A673 (cell line): ENCODE data around the gene TGIF1. TPM values are rescaled to one million over a fixed set of nuclear protein-coding genes. Genes with fewer than 3 reads are reported as not detected.

Source experiments
- BruUV-seq: library from RNA; stranded (reverse); fragments of 400-500 nt; replicated peaks from 2 replicates; lab custom pipeline; 2021; lab: Mats Ljungman, UMichigan
- CTCF ChIA-PET: fragments of 300-600 bp; sonication (Branson Sonifier 250); formaldehyde crosslinking; loops from one replicate; lab custom pipeline; 2022; ENCODE audit warnings: antibody characterized with exemption; lab: Charles Lee
- POLR2A ChIA-PET: fragments of 300-600 bp; sonication (Branson Sonifier 250); formaldehyde crosslinking; loops from one replicate; lab custom pipeline; 2022; ENCODE audit warnings: antibody characterized with exemption; ENCODE audit not compliant: low non-redundant PET; lab: Charles Lee
- DNase-seq: peaks from one replicate; pipeline ENCODE4 v3.0.0-alpha.2; 2015; ENCODE audit warnings: low spot score
- H3K27ac ChIP-seq: fragments of 200-600 bp; sonication (generic); 2 replicates; pipeline ENCODE4 v1.5.1; 2016; ENCODE audit warnings: mixed run types, low read depth, mild to moderate bottlenecking, mixed read lengths, antibody characterized with exemption, low read length; ENCODE audit not compliant: poor library complexity, severe bottlenecking
- H3K27me3 ChIP-seq: fragments of 200-600 bp; sonication (generic); replicated peaks from 2 replicates; pipeline ENCODE4 v1.6.1; 2017; ENCODE audit warnings: mixed run types, low read depth, mild to moderate bottlenecking, mixed read lengths, antibody characterized with exemption, low read length; ENCODE audit not compliant: insufficient read depth, poor library complexity
- H3K36me3 ChIP-seq: fragments of 200-600 bp; sonication (generic); 2 replicates; pipeline ENCODE4 v1.6.1; 2016; ENCODE audit warnings: mixed run types, mild to moderate bottlenecking, mixed read lengths, antibody characterized with exemption, low read length; ENCODE audit not compliant: insufficient read depth, poor library complexity, severe bottlenecking
- H3K4me1 ChIP-seq: fragments of 200-600 bp; sonication (generic); 2 replicates; pipeline ENCODE4 v1.6.1; 2017; ENCODE audit warnings: mixed run types, mild to moderate bottlenecking, mixed read lengths, antibody characterized with exemption, low read length; ENCODE audit not compliant: insufficient read depth, poor library complexity, severe bottlenecking
- H3K4me3 ChIP-seq: fragments of 200-600 bp; sonication (generic); 2 replicates; pipeline ENCODE4 v1.5.1; 2016; ENCODE audit warnings: low read depth, mixed run types, mild to moderate bottlenecking, mixed read lengths, low read length; ENCODE audit not compliant: poor library complexity, severe bottlenecking
- H3K9me3 ChIP-seq: fragments of 200-600 bp; sonication (generic); 2 replicates; pipeline ENCODE4 v1.6.1; 2016; ENCODE audit warnings: mixed run types, low read depth, mild to moderate bottlenecking, mixed read lengths, antibody characterized with exemption, low read length; ENCODE audit not compliant: poor library complexity, severe bottlenecking
- EZH2 ChIP-seq: fragments of 200-600 bp; sonication (generic); IDR thresholded peaks from 2 replicates; pipeline ENCODE4 v1.6.1; 2017; ENCODE audit warnings: borderline replicate concordance, low read depth, mild to moderate bottlenecking, mixed read lengths, antibody characterized with exemption, low read length; ENCODE audit not compliant: poor library complexity, severe bottlenecking
- intact Hi-C: fragments of 100-400 bp; cut with micrococcal nuclease; formaldehyde crosslinking; loops from one replicate; pipeline ENCODE4 v1.10.0; 2022; ENCODE audit not compliant: unreplicated experiment
- total RNA-seq: library from RNA; stranded (reverse); gene quantifications from 2 replicates; pipeline ENCODE4 v1.2.3, GENCODE V29; 2021
- TF ChIP-seq, protein P1 (sequence below): fragments of 300-800, 200-600 bp; sonication (generic); conservative IDR thresholded peaks from 2 replicates; pipeline ENCODE4 v1.5.1; 2017; ENCODE audit warnings: low read depth, mild to moderate bottlenecking, antibody characterized with exemption, low read length, moderate library complexity, mixed read lengths

Gene TGIF1
- total RNA-seq, 1 experiment from 2014 or later = 98.3 TPM

DNA sequence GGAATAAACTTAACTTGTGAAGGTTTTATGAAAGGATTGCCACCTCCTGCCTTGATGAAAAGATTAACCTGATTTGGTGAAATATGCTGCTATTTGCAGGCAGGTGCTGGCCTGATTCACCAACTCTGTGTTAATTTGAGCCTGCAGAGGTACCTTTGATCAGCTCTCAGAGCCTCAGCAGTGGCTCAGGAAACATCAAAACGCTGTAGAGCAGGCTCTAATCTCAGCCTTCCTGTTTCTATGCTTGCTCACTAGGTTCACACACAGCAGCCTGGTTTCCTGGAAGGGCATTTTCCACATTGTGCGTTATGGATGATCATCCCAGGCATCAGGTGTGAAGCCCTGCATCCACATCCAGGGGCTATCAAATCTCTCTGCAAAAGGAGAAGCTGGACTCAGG, 16.9 kb downstream of the TGIF1 start:
- no peak overlapping the region for H3K27ac ChIP-seq
- no peak overlapping the region for H3K4me3 ChIP-seq
- H3K27me3 ChIP-seq = no peaks in the 10 kb centered on the region
- peaks cover 6% of the 10 kb centered on the region for H3K36me3 ChIP-seq
- DNase-seq = no peak
- CTCF ChIA-PET = interaction anchor here (0.9 kb wide), 1 partner anchor 199 kb away, joined by 3 read pairs; no protein-coding TSS in a partner anchor
- BruUV-seq = no TSS peak
- peaks cover 3% of the 10 kb centered on the region for H3K9me3 ChIP-seq
- POLR2A ChIA-PET = interaction anchor here (0.6 to 0.7 kb wide), 2 partner anchors 39 to 366 kb away, joined by 4 to 5 read pairs; no protein-coding TSS in a partner anchor
- intact Hi-C loops = no loop called here
- peaks cover 9% of the 10 kb centered on the region for H3K4me1 ChIP-seq
- TF ChIP-seq, protein P1, sequence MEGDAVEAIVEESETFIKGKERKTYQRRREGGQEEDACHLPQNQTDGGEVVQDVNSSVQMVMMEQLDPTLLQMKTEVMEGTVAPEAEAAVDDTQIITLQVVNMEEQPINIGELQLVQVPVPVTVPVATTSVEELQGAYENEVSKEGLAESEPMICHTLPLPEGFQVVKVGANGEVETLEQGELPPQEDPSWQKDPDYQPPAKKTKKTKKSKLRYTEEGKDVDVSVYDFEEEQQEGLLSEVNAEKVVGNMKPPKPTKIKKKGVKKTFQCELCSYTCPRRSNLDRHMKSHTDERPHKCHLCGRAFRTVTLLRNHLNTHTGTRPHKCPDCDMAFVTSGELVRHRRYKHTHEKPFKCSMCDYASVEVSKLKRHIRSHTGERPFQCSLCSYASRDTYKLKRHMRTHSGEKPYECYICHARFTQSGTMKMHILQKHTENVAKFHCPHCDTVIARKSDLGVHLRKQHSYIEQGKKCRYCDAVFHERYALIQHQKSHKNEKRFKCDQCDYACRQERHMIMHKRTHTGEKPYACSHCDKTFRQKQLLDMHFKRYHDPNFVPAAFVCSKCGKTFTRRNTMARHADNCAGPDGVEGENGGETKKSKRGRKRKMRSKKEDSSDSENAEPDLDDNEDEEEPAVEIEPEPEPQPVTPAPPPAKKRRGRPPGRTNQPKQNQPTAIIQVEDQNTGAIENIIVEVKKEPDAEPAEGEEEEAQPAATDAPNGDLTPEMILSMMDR = no peak
- TF ChIP-seq EZH2 = no peak

DNA sequence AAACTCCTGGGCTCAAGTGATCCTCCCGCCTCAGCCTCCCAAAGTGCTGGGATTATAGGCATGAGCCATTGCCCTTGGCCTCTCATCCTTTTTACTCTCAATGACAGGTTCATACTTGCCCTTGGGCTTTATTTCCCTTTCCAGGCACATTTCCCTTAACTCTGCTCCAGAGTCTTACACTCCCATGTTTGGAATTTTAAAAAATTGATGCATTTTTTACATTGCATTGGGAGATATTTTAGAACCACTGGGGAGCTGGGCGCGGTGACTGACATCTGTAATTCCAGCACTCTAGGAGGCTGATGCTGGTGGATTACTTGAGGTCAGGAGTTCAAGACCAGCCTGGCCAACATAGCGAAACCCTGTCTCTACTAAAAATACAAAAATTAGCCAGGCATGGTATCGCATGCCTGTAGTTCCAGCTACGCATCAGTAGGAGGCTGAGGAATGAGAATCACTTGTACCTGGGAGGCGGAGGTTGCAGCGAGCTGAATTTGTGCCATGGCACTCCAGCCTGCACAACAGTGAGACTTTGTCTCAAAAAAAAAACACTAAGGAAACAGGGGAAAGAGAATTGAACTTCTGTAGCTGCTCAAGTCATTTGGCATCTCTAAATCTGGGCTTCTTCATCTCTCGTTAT, 18.2 kb downstream of the TGIF1 start:
- BruUV-seq = no TSS peak

DNA sequence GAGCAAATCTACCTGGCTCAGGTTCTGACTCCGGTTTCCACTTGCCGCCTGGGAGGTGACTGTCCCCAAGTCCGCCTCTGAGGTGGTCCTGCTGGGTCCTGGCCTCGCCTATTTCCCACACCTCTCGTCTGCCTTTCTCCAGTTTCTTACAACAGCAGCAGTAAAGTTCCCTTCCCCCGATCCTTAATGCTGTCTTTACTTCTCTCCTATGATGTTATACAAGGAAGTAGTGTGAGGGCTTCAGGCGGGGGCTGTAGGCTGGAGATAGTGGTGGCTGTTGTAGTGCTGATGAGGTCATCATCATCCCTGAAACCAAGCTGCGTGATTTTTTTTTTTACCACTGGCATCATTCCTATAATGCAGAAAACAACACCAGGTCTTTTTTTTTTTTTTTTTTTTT, 18.9 kb downstream of the TGIF1 start:
- Histone ChIP-seq H3K27ac (no peak overlapping the region), H3K4me3 (no peak overlapping the region), H3K9me3 (no peaks in the 10 kb centered on the region), H3K27me3 (no peaks in the 10 kb centered on the region), H3K4me1 (no peaks in the 10 kb centered on the region), H3K36me3 (no peaks in the 10 kb centered on the region)
- TF ChIP-seq EZH2 = no peak
- TF ChIP-seq, protein P1 = no peak
- intact Hi-C loops = no loop called here
- BruUV-seq = no TSS peak
- POLR2A ChIA-PET = no interaction called here
- CTCF ChIA-PET = no interaction called here
- DNase-seq = no peak

More for the DNA sequence above, 18.2 kb downstream of the TGIF1 start:
- Histone ChIP-seq H3K4me3 (no peak overlapping the region), H3K27ac (no peak overlapping the region), H3K36me3 (no peaks in the 10 kb centered on the region), H3K4me1 (no peaks in the 10 kb centered on the region), H3K27me3 (no peaks in the 10 kb centered on the region), H3K9me3 (no peaks in the 10 kb centered on the region)
- TF ChIP-seq, protein P1 = no peak
- intact Hi-C loops = no loop called here
- CTCF ChIA-PET = no interaction called here
- DNase-seq = no peak
- POLR2A ChIA-PET = no interaction called here
